ENCODE results near the gene LCT. TPM values are rescaled to one million over a fixed set of nuclear protein-coding genes. Genes with fewer than 3 reads are reported as not detected.

The LCT gene
- total and polyA plus RNA-seq, 2 experiments from 2014 or later = not detected

GRCh38 chr2:135786823-135787222 lies 50.2 kb downstream of the LCT start:
- Histone ChIP-seq H3K4me2 (no peak overlapping the region), H3K27ac (ENCODE audit: low read depth) (no peak overlapping the region), H3K4me3 (no peak overlapping the region), H4K20me1 (replicated peaks; ENCODE audit: insufficient read depth) (no peaks in the 10 kb centered on the region; the same call in 1 of the 2 replicates), H3K9me2 (ENCODE audit: insufficient read depth) (no peaks in the 10 kb centered on the region), H3K27me3 (ENCODE audit: insufficient read depth) (no peaks in the 10 kb centered on the region), H3K4me1 (ENCODE audit: insufficient read depth) (peaks cover 6% of the 10 kb centered on the region; the same call in 1 of the 2 replicates), H2AFZ (no peak overlapping the region), H3K36me3 (ENCODE audit: insufficient read depth) (peaks cover 21% of the 10 kb centered on the region; the same call in 1 of the 2 replicates), H3F3A (replicated peaks; ENCODE audit: low read depth) (no peaks in the 10 kb centered on the region), H3K79me2 (replicated peaks; ENCODE audit: insufficient read depth) (no peaks in the 10 kb centered on the region)
- Mint-ChIP-seq H3K9me3 (peaks cover 3% of the 10 kb centered on the region; the same call in 2 of the 3 replicates), H3K4me3 (no peak overlapping the region), H3K36me3 (ENCODE audit: low read depth) (peaks cover 52% of the 10 kb centered on the region), H3K4me1 (peaks cover 11% of the 10 kb centered on the region; the same call in 2 of the 3 replicates), H3K27me3 (ENCODE audit: insufficient read depth, low read depth, poor library complexity) (peaks cover 11% of the 10 kb centered on the region), H3K27ac (no peak overlapping the region)
- no peak for ATAC-seq
- DNase-seq (ENCODE audit: low spot score) = no peak
- no peak for TF ChIP-seq ETS1 (IDR thresholded peaks at IDR 0.05)
- TF ChIP-seq EZH2 (IDR thresholded peaks at IDR 0.05; ENCODE audit: low read depth, unreplicated experiment) = no peak
- no peak for TF ChIP-seq ZNF331 (CRISPR knock-in tag; IDR thresholded peaks at IDR 0.05; ENCODE audit: low read depth)
- TF ChIP-seq CREB1 (CRISPR knock-in tag; IDR thresholded peaks at IDR 0.05; ENCODE audit: low read depth) = no peak
- TF ChIP-seq ZNF114 (CRISPR knock-in tag; IDR thresholded peaks at IDR 0.05) = no peak
- no peak for TF ChIP-seq ZNF462 (CRISPR knock-in tag; IDR thresholded peaks at IDR 0.05)
- TF ChIP-seq JUNB (IDR thresholded peaks at IDR 0.05; ENCODE audit: unreplicated experiment) = no peak
- TF ChIP-seq EZH2phosphoT487 (IDR thresholded peaks at IDR 0.05; ENCODE audit: unreplicated experiment) = no peak
- TF ChIP-seq NANOG (IDR thresholded peaks at IDR 0.05; ENCODE audit: borderline replicate concordance) = no peak
- TF ChIP-seq REST (IDR thresholded peaks at IDR 0.05; ENCODE audit: unreplicated experiment) = no peak
- TF ChIP-seq POLR2AphosphoS5 (IDR thresholded peaks at IDR 0.05; ENCODE audit: low read depth) = no peak
- no peak for TF ChIP-seq STAT1 (IDR thresholded peaks at IDR 0.05; ENCODE audit: unreplicated experiment)
- TF ChIP-seq CTCF (conservative IDR thresholded peaks at IDR 0.05; ENCODE audit: low read depth in 2 of 2) = no peak

Data from GM23338 (cell line).